HepG2 (cell line): Measurements from ENCODE around the gene PDIA5. TPM values are rescaled to one million over a fixed set of nuclear protein-coding genes. Genes with fewer than 3 reads are reported as not detected.

Experiments used
- ATAC-seq: fragments of 200-7000 bp; cut with Tn5 transposase; 3 replicates; pipeline ENCODE4 v1.9.1; 2020; ENCODE audit warnings: mild to moderate bottlenecking, moderate library complexity
- BruUV-seq: library from RNA; stranded (reverse); fragments of 400-500 nt; replicated peaks from 2 replicates; lab custom pipeline; 2021; lab: Mats Ljungman, UMichigan
- CTCF ChIA-PET: fragments of 300-600 bp; formaldehyde crosslinking; extraction: SDS; loops from one replicate; lab custom pipeline; 2021; ENCODE audit warnings: low total read pairs, inconsistent platforms, low intra/inter-chr PET ratio; lab: Yijun Ruan, JAX
- POLR2A ChIA-PET: fragments of 350-600 bp; sonication (Branson Sonifier 250); formaldehyde crosslinking; loops from one replicate; lab custom pipeline; 2020; ENCODE audit warnings: antibody characterized with exemption, inconsistent platforms; lab: Yijun Ruan, JAX
- DNase-seq: peaks from one replicate; pipeline ENCODE4 v3.0.0-alpha.2; 2015; ENCODE audit warnings: low spot score
- FAIRE-seq: peaks from 3 replicates; lab custom pipeline; 2011; peaks lifted over from hg19 to GRCh38; lab: Jason Lieb, UNC
- H2AFZ ChIP-seq: one replicate; pipeline ENCODE4 v1.6.1; 2011; ENCODE audit warnings: low read length, inconsistent platforms
- H3K27ac ChIP-seq: fragments of 300-600 bp; 3 replicates; pipeline ENCODE4 v1.8.0; 2011; ENCODE audit warnings: mixed run types, mild to moderate bottlenecking, mixed read lengths, low read length, inconsistent platforms; ENCODE audit not compliant: insufficient read depth; ENCODE audit errors: extremely low read length
- H3K27me3 ChIP-seq, 2 experiments: fragments of 200-600 bp in 1 of 2; 2 replicates in 1 of 2; 3 replicates in 1 of 2; pipeline versions ENCODE4 v1.6.0 to v1.8.0; 2011; ENCODE audit warnings: low read length in 2 of 2, mild to moderate bottlenecking in 2 of 2, moderate library complexity in 2 of 2, inconsistent platforms in 1 of 2; ENCODE audit not compliant: insufficient read depth in 2 of 2, control insufficient read depth in 1 of 2
- H3K36me3 ChIP-seq, 2 experiments: fragments of 200-600 bp in 1 of 2; replicated peaks in 1 of 2; 2 replicates in 1 of 2; 3 replicates in 1 of 2; pipeline versions ENCODE4 v1.5.1 to v1.8.0; 2011; ENCODE audit warnings: low read length in 2 of 2, inconsistent platforms in 1 of 2; ENCODE audit not compliant: insufficient read depth in 2 of 2, control insufficient read depth in 1 of 2
- H3K4me1 ChIP-seq: 2 replicates; pipeline ENCODE4 v1.5.1; 2012; ENCODE audit warnings: low read length, inconsistent platforms; ENCODE audit not compliant: insufficient read depth
- H3K4me2 ChIP-seq: 2 replicates; pipeline ENCODE4 v1.6.0; 2011; ENCODE audit warnings: low read depth, low read length, inconsistent platforms
- H3K4me3 ChIP-seq, 3 experiments: fragments of 200-600 bp in 1 of 3; sonication (generic), shearing (Covaris generic) in 1 of 3; replicated peaks in 1 of 3; 2 replicates each; pipeline ENCODE4 v1.5.1; 2011 to 2016; ENCODE audit warnings: low read length in 3 of 3, inconsistent platforms in 2 of 3, low read depth in 2 of 3, mild to moderate bottlenecking in 2 of 3, control low read depth in 1 of 3, mixed read lengths in 1 of 3; ENCODE audit not compliant: insufficient read depth in 1 of 3
- H3K79me2 ChIP-seq: one replicate; pipeline ENCODE4 v1.6.1; 2011; ENCODE audit warnings: low read length, inconsistent platforms; ENCODE audit not compliant: insufficient read depth
- H3K9ac ChIP-seq: 2 replicates; pipeline ENCODE4 v1.6.0; 2011; ENCODE audit warnings: mild to moderate bottlenecking, low read depth, low read length, inconsistent platforms; ENCODE audit not compliant: insufficient read depth
- H3K9me3 ChIP-seq: 2 replicates; pipeline ENCODE4 v1.5.1; 2012; ENCODE audit warnings: mild to moderate bottlenecking, low read length
- H4K20me1 ChIP-seq: 2 replicates; pipeline ENCODE4 v1.6.0; 2011; ENCODE audit warnings: inconsistent platforms, mild to moderate bottlenecking, low read length, moderate library complexity; ENCODE audit not compliant: insufficient read depth
- ELK4 ChIP-seq: sonication (generic); formaldehyde crosslinking; IDR thresholded peaks from 2 replicates; pipeline ENCODE4 v1.9.0; 2021; ENCODE audit warnings: missing genetic modification reagents, borderline replicate concordance
- FOXJ3 ChIP-seq: sonication (generic); formaldehyde crosslinking; IDR thresholded peaks from 2 replicates; pipeline ENCODE4 v1.4.0; 2020; ENCODE audit warnings: missing genetic modification reagents, mild to moderate bottlenecking, borderline replicate concordance
- FOXK1 ChIP-seq: sonication (generic); formaldehyde crosslinking; IDR thresholded peaks from 2 replicates; pipeline ENCODE4 v1.4.0; 2020; ENCODE audit warnings: low read depth, missing genetic modification reagents, borderline replicate concordance
- HOXA3 ChIP-seq: sonication (generic); formaldehyde crosslinking; IDR thresholded peaks from 2 replicates; pipeline ENCODE4 v1.5.0; 2020; ENCODE audit warnings: missing genetic modification reagents
- MED13 ChIP-seq: sonication (generic); formaldehyde crosslinking; IDR thresholded peaks from 2 replicates; pipeline ENCODE4 v1.5.0; 2020; ENCODE audit warnings: missing genetic modification reagents
- MTF2 ChIP-seq: sonication (generic); formaldehyde crosslinking; IDR thresholded peaks from 2 replicates; pipeline ENCODE4 v1.5.0; 2020; ENCODE audit warnings: missing genetic modification reagents, borderline replicate concordance
- NFE2L1 ChIP-seq: sonication (generic); formaldehyde crosslinking; IDR thresholded peaks from 2 replicates; pipeline ENCODE4 v1.4.0; 2020; ENCODE audit warnings: missing genetic modification reagents, mild to moderate bottlenecking, borderline replicate concordance
- PITX1 ChIP-seq: sonication (generic); formaldehyde crosslinking; IDR thresholded peaks from 2 replicates; pipeline ENCODE4 v1.5.1; 2020; ENCODE audit warnings: mild to moderate bottlenecking, missing genetic modification reagents
- TARDBP ChIP-seq: sonication (generic); formaldehyde crosslinking; IDR thresholded peaks from 2 replicates; pipeline ENCODE4 v1.8.0; 2022; ENCODE audit warnings: mild to moderate bottlenecking, missing genetic modification reagents
- ZBTB2 ChIP-seq: sonication (generic); formaldehyde crosslinking; IDR thresholded peaks from 2 replicates; pipeline ENCODE4 v1.8.0; 2022; ENCODE audit warnings: low read depth, missing genetic modification reagents
- ZBTB20 ChIP-seq: sonication (generic); formaldehyde crosslinking; IDR thresholded peaks from 2 replicates; pipeline ENCODE4 v1.8.1; 2023; ENCODE audit warnings: missing genetic modification reagents, low read depth, mild to moderate bottlenecking, borderline replicate concordance
- ZNF225 ChIP-seq: sonication (generic); formaldehyde crosslinking; IDR thresholded peaks from 2 replicates; pipeline ENCODE4 v1.4.0; 2020; ENCODE audit warnings: mild to moderate bottlenecking, missing genetic modification reagents
- ZNF230 ChIP-seq: sonication (generic); formaldehyde crosslinking; IDR thresholded peaks from 2 replicates; pipeline ENCODE4 v1.4.0; 2020; ENCODE audit warnings: mild to moderate bottlenecking, missing genetic modification reagents
- ZNF543 ChIP-seq: sonication (generic); formaldehyde crosslinking; IDR thresholded peaks from 2 replicates; pipeline ENCODE4 v1.4.0; 2020; ENCODE audit warnings: mild to moderate bottlenecking, missing genetic modification reagents
- WGBS: methylation state at CpG from one replicate; pipeline ENCODE4 v1.1.6; 2017; ENCODE audit warnings: low lambda C conversion rate; 5-methylcytosine and 5-hydroxymethylcytosine counted together
- in situ Hi-C: cut with HindIII; loops from 2 replicates; pipeline ENCODE4 v1.10.0; 2017; ENCODE audit warnings: low pct_unique_long_range_greater_than_20kb; ENCODE audit not compliant: extremely low pct_ligation_motif_present
- intact Hi-C: fragments of 100-400 bp; cut with micrococcal nuclease; formaldehyde crosslinking; loops from one replicate; pipeline ENCODE4 v1.10.0; 2022; ENCODE audit not compliant: unreplicated experiment
- polyA plus RNA-seq, 8 experiments: library from polyadenylated mRNA; depleted of rRNA in 3 of 8; stranded (reverse) in 7 of 8; unstranded in 1 of 8; fragments of >200 nt; fragmentation: Illumina TruSeq in 4 of 8; extraction: Trizol in 4 of 8; gene quantifications; 2 replicates each; pipeline versions ENCODE4 v1.2.1 to v1.2.3, GENCODE V29; 2011 to 2016; ENCODE audit warnings: low read depth in 4 of 8, missing spikeins in 1 of 8, mixed read lengths in 1 of 8; ENCODE audit not compliant: insufficient read depth in 1 of 8
- total RNA-seq, 5 experiments: library from RNA; depleted of rRNA; stranded (reverse); fragments of >200 nt; fragmentation: Illumina TruSeq; extraction: Trizol; gene quantifications; 2 replicates each; pipeline ENCODE4 v1.2.3, GENCODE V29; 2016; ENCODE audit warnings: low read depth in 1 of 5
- TF ChIP-seq, protein P1 (sequence below): sonication (generic); formaldehyde crosslinking; IDR thresholded peaks from 2 replicates; pipeline ENCODE4 v1.8.1; 2023; ENCODE audit warnings: mild to moderate bottlenecking, missing genetic modification reagents
- TF ChIP-seq, protein P2 (sequence below): sonication (generic); formaldehyde crosslinking; IDR thresholded peaks from 2 replicates; pipeline ENCODE4 v1.4.0; 2020; ENCODE audit warnings: missing genetic modification reagents

Gene PDIA5
- total and polyA plus RNA-seq, 2 of the 13 experiments (the other 11 are each of a cell fraction or from before 2014, with no cell fraction given) = 51.3 to 74.3 TPM

DNA sequence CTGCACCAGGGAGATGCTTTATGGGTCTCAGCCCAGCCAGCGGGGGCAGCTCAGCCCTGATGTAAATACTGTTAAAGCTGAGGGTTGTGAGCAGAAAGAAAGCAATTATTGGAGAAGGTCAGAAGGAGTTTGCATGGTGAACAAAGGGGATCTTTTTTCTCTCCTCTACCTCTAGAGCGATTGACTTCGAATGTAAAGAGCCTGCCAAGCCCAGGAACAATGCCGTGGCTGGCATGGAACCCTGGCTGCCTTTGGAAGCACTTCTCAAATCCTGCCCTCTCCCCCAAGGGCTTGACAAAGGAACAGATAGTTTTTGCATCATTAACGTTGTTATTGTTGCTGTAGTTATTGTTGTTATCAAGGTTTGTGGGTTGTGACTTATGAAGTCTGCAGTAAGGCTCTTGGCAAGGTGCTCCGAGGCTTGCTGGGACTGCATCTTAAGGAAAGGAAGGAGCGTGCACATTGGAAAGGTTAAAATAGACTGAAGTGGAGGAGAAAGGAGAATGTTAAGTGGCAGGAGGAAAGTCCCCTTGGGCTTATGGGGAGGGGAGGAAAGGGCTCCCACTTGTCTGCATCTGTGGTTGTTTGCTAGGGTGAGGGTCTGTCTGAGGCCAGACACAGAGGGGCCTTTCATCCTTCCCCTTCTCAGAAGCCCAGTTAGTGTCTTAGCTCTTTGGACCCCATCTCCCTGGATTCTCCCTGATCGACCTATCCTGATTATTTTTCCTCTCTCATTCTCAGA is 16.7 kb downstream of the PDIA5 start (continued):
- TF ChIP-seq NFE2L1 (CRISPR knock-in tag) (no peak), MED13 (CRISPR knock-in tag) (no peak), TARDBP (CRISPR knock-in tag) (no peak), ZNF230 (CRISPR knock-in tag) (0 out of 2 replicates have a peak, but pooled peaks have one; percentile 11)
- TF ChIP-seq, protein P1, sequence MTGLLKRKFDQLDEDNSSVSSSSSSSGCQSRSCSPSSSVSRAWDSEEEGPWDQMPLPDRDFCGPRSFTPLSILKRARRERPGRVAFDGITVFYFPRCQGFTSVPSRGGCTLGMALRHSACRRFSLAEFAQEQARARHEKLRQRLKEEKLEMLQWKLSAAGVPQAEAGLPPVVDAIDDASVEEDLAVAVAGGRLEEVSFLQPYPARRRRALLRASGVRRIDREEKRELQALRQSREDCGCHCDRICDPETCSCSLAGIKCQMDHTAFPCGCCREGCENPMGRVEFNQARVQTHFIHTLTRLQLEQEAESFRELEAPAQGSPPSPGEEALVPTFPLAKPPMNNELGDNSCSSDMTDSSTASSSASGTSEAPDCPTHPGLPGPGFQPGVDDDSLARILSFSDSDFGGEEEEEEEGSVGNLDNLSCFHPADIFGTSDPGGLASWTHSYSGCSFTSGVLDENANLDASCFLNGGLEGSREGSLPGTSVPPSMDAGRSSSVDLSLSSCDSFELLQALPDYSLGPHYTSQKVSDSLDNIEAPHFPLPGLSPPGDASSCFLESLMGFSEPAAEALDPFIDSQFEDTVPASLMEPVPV (CRISPR knock-in tag) = no peak
- TF ChIP-seq, all 625 proteins: peak for 2

GRCh38 chr3:123084192-123084591 is 17.4 kb downstream of the PDIA5 start:
- peak overlapping the region in 2 of 3 experiments; percentile 23 to 61; a peak in 2 of 6 replicates for H3K4me3 ChIP-seq
- H3K27me3 ChIP-seq = no peaks in the 10 kb centered on the region
- ATAC-seq (peak; percentile 32), DNase-seq (peak; percentile 9), FAIRE-seq (no peak)
- no peaks in the 10 kb centered on the region for H3K9me3 ChIP-seq
- peaks cover 87% of the 10 kb centered on the region for H3K79me2 ChIP-seq
- peak overlapping the region; percentile 42 for H3K9ac ChIP-seq
- no TSS peak for BruUV-seq
- H4K20me1 ChIP-seq = peaks cover 68% of the 10 kb centered on the region
- CTCF ChIA-PET = no interaction called here
- peaks cover 84% of the 10 kb centered on the region for H3K4me1 ChIP-seq
- WGBS = 7% methylated on average over 6 of the region's 6 CpGs
- H3K4me2 ChIP-seq = peak overlapping the region; percentile 75
- in situ Hi-C loops (no loop called here), intact Hi-C loops (no loop called here)
- POLR2A ChIA-PET = interaction anchor here (1.1 kb wide), 1 partner anchor 16 kb away, joined by 4 read pairs; no protein-coding TSS in a partner anchor
- H3K27ac ChIP-seq = peak overlapping the region; percentile 83
- H3K36me3 ChIP-seq = peaks cover 1 to 8% of the 10 kb centered on the region in 2 experiments; a peak in 3 of 5 replicates
- H2AFZ ChIP-seq = no peak overlapping the region
- TF ChIP-seq ZBTB20 (CRISPR knock-in tag) (no peak), ZBTB2 (CRISPR knock-in tag) (no peak), ELK4 (CRISPR knock-in tag) (no peak), ZNF225 (CRISPR knock-in tag) (no peak), ZNF543 (CRISPR knock-in tag) (no peak), FOXK1 (CRISPR knock-in tag) (no peak), FOXJ3 (CRISPR knock-in tag) (no peak), MTF2 (CRISPR knock-in tag) (no peak), PITX1 (CRISPR knock-in tag) (0 out of 2 replicates have a peak, but pooled peaks have one; percentile 8), HOXA3 (CRISPR knock-in tag) (no peak)
- TF ChIP-seq, protein P2, sequence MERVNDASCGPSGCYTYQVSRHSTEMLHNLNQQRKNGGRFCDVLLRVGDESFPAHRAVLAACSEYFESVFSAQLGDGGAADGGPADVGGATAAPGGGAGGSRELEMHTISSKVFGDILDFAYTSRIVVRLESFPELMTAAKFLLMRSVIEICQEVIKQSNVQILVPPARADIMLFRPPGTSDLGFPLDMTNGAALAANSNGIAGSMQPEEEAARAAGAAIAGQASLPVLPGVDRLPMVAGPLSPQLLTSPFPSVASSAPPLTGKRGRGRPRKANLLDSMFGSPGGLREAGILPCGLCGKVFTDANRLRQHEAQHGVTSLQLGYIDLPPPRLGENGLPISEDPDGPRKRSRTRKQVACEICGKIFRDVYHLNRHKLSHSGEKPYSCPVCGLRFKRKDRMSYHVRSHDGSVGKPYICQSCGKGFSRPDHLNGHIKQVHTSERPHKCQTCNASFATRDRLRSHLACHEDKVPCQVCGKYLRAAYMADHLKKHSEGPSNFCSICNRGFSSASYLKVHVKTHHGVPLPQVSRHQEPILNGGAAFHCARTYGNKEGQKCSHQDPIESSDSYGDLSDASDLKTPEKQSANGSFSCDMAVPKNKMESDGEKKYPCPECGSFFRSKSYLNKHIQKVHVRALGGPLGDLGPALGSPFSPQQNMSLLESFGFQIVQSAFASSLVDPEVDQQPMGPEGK = peak; percentile 54; the same call in 1 of the 2 replicates
